HG02571 (cell line): Measurements from ENCODE around the gene DECR2.
A peak's percentile ranks its signal among the peaks of the same experiment; 100 is the strongest.
"Not testable (repeated sequence)": the region's sequence is repeated elsewhere in the genome, so short reads cannot be mapped to it uniquely, and the experiment has no call there.

Source experiments
- ATAC-seq: cut with Tn5 transposase; IDR thresholded peaks from one replicate; pipeline ENCODE4 v1.9.1; 2021; ENCODE audit warnings: mild to moderate bottlenecking, moderate library complexity; ENCODE audit not compliant: unreplicated experiment

DECR2 gene, protein sequence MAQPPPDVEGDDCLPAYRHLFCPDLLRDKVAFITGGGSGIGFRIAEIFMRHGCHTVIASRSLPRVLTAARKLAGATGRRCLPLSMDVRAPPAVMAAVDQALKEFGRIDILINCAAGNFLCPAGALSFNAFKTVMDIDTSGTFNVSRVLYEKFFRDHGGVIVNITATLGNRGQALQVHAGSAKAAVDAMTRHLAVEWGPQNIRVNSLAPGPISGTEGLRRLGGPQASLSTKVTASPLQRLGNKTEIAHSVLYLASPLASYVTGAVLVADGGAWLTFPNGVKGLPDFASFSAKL

GRCh38 chr16:401468-402348 is at the start of gene DECR2:
TSS of gene DECR2 (plus strand) at chr16:401885. CDS start at chr16:401964, 79 bp downstream.
- no peak for ATAC-seq

GRCh38 chr16:352547-353403 is 48.9 kb upstream of the DECR2 start, which contains the start of gene AXIN1:
TSS of gene AXIN1 (minus strand) at chr16:352723. CDS start at chr16:347025, 5,698 bp downstream.
- peak; percentile 48 for ATAC-seq

- ATAC-seq: no peak
Measured at GRCh38 chr16:353404-354290, 48.0 kb upstream of the DECR2 start.

DNA sequence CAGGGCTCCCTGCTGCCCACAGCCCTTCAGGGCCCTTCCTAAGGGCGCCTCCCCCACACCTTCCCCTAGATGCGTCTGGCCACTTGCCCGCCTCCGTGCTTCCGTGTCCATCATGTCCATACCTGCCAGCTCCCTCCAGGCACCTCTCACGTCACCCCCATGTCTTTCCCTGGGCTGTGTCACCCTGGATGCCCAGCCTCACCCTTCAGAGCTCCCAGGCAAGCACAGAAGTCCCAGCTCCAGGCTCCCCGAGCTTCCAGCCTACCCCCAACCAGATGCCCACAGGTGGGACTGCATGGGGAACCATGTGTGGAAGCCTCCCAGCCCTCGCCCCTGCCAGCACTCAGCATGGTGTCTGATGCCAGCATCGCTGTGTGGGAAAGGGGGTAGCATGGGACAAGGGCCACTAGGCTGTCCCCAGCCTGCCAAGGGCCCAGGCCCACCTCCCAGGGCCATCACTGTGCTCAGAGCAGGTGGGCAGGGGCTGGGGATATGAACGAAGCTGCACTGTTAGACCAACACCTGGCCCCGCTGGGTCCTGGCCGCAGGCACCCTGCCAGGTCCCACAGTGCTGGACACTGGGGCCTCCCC is 47.3 kb upstream of the DECR2 start:
- no peak for ATAC-seq

- no peak for ATAC-seq
Measured at GRCh38 chr16:354971-355461, 46.7 kb upstream of the DECR2 start.

DNA sequence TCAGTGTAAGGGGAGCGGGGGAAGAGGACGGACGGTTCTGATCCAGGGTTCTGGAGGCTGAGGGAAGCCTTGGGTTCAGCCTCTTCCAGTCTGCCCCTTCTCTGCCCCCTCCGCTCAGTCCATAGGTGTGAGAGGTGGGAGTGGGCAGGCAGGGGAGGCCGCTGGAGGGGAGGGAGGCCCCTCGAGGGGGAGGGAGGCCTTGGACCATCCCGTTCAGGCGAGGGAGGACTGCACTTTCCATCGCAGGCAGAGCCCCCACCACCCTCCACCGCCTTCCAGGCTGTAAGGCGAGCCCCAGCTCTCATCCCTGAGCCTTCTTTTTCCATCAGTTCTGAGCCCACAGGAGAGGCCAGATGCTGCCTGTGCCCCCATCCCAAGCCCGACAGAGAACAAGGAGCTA is 44.9 kb upstream of the DECR2 start:
- ATAC-seq: no peak

DNA sequence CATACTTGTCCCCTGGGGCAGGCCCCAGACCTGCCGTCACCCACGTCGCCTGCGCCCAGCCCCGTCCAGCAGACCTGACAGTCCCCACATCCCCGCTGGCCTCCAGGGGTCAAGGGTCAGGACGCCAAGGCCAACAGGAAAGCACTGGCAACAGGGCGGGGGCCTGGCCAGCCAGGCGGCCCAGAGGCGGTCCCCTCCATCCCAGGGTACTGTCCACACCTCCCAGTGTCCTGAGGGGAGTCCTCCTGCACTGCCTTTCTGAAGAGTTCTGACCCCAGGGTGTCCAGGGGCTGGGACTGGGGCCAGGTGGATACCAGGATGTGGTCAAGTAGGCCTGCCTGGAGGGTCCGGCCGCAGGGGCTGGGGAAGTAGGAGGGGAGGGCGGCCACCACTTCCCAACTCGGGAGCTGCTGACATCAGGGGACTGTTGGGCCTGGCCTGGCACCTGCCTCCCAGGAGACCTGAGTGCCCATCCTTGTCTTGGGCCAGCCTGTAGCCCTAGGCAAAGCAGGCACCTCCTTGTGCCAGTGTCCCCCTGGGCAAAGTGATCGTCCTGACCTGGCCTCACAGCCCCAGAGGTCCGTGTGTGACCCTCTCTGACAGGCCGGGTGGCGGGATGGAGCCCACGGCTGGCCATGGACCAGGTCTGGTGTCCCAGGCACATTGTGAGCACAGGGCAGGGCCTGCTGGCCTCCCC is 42.5 kb upstream of the DECR2 start:
- no peak for ATAC-seq

GRCh38 chr16:359871-360697 is 41.6 kb upstream of the DECR2 start:
- ATAC-seq: no peak

GRCh38 chr16:360698-361336 is 40.9 kb upstream of the DECR2 start:
- ATAC-seq: no peak

GRCh38 chr16:361341-361871 is 40.3 kb upstream of the DECR2 start:
- no peak for ATAC-seq

- ATAC-seq: no peak
Measured at GRCh38 chr16:361872-362701, 39.6 kb upstream of the DECR2 start.

DNA sequence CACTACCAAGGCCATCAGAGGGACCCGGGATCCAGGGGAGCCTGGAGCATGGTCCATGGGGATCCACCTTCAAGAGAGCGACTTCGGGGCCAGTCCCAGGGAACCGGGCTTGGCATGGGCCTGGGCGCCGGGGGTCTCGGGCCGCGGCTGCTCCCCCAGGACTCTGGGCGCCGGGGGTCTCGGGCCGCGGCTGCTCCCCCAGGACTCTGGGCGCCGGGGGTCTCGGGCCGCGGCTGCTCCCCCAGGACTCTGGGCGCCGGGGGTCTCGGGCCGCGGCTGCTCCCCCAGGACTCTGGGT is 39.0 kb upstream of the DECR2 start:
- ATAC-seq: not testable (repeated sequence)

- ATAC-seq: no peak
Measured at GRCh38 chr16:363110-363765, 38.4 kb upstream of the DECR2 start.

GRCh38 chr16:363766-364490 is 37.8 kb upstream of the DECR2 start:
- ATAC-seq: no peak
